ENCODE measurements around the gene COPS6.

COPS6 gene

DNA sequence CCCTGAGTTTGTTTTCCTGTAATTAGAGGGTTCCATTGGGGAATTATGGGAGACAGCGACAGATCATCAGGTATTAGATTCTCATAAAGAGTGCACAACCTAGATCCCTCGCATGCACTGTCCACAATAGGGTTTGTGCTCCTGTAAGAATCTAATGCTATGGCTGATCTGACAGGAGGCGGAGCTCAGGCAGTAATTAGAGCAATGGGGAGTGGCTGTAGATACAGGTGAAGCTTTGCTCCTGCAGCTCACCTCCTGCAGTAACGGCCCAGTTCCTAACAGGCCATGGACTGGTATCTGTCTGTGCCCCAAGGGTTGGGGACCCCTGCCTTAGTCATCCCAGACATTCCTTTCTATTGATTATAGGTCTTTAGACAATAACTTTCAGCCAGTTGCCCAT is 40.1 kb upstream of the COPS6 start:
- no peak overlapping the region for H3K4me2 ChIP-seq (ENCODE audit: low read depth, low read length, poor library complexity, severe bottlenecking)
- no peaks in the 10 kb centered on the region for H3K36me3 ChIP-seq (ENCODE audit: low read length)
- no peak overlapping the region for H3K9ac ChIP-seq (ENCODE audit: low read length)
- H3K79me2 ChIP-seq (ENCODE audit: insufficient read depth, low read length) = peaks cover 7% of the 10 kb centered on the region; the same call in 1 of the 2 replicates
- H3K4me3 ChIP-seq (ENCODE audit: insufficient read depth, low read length, poor library complexity, severe bottlenecking) = no peak overlapping the region
- peaks cover 6% of the 10 kb centered on the region; the same call in 1 of the 2 replicates for H3F3A ChIP-seq (ENCODE audit: insufficient read depth)
- H3K27ac ChIP-seq (ENCODE audit: low read depth, low read length) = no peak overlapping the region
- H2AFZ ChIP-seq (ENCODE audit: low read depth, low read length, severe bottlenecking) = peak overlapping the region; percentile 97
- no peaks in the 10 kb centered on the region for H3K9me2 ChIP-seq (replicated peaks; ENCODE audit: insufficient read depth, low read length)
- TF ChIP-seq, protein P1, sequence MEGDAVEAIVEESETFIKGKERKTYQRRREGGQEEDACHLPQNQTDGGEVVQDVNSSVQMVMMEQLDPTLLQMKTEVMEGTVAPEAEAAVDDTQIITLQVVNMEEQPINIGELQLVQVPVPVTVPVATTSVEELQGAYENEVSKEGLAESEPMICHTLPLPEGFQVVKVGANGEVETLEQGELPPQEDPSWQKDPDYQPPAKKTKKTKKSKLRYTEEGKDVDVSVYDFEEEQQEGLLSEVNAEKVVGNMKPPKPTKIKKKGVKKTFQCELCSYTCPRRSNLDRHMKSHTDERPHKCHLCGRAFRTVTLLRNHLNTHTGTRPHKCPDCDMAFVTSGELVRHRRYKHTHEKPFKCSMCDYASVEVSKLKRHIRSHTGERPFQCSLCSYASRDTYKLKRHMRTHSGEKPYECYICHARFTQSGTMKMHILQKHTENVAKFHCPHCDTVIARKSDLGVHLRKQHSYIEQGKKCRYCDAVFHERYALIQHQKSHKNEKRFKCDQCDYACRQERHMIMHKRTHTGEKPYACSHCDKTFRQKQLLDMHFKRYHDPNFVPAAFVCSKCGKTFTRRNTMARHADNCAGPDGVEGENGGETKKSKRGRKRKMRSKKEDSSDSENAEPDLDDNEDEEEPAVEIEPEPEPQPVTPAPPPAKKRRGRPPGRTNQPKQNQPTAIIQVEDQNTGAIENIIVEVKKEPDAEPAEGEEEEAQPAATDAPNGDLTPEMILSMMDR (IDR thresholded peaks at IDR 0.05; ENCODE audit: insufficient read depth, low read length, poor library complexity, severe bottlenecking) = no peak
- TF ChIP-seq EZH2phosphoT487 (conservative IDR thresholded peaks at IDR 0.05; ENCODE audit: low read length) = no peak
- no peaks in the 10 kb centered on the region for H3K27me3 ChIP-seq (ENCODE audit: low read length)
- no peaks in the 10 kb centered on the region for H3K9me3 ChIP-seq (ENCODE audit: insufficient read depth, low read length)
- no peaks in the 10 kb centered on the region for H4K20me1 ChIP-seq (ENCODE audit: low read depth, low read length)

DNA sequence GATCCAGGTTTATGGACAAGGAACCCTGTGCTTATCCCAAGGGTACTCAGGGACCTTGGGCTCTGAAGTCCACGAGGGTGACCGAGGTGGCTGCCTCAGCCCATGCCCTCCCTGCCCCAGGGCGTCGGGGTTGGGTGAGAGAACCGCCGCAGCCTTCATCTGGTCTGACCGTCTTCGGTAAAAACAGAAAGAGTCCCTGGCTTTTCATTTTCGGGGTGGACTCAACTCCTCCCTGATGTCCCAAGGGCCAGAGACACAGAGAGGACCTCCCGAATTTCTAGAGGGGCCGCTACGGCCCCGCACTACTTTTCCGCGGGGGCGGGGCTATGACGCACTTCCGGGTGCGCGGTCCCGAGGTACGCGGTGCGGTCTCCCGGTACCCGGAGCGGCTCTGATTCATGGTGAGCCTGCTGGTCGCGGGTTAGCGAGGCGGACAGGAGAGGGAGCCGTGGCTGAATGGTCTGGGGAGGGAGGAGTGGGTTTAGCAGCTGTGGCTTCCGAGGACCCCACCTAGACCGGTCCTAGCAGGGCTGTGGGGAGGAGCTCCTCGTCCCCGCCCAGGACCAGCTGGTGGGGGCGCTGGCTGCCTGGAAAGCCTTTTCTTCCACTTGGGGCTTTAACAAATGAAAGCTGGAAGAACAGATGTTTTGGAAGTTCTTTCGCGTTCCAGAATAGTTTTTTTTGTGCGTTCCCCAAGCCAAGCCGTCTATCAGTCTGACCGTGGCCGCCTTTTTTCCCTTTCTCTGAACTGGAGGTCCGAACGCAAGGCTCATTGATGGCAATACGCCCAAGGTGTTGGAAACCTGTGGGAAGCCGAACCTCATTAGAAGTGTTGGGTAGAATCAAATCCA is 39.1 kb upstream of the COPS6 start, which contains the start of gene ZSCAN21:
ZSCAN21 (plus strand) TSS at position 334 of the 851 bp plus-strand sequence. CDS start 7,233 bp downstream, outside the sequence.
- Histone ChIP-seq H3K9ac (ENCODE audit: low read length) (peak within 1 kb of the TSS; percentile 76), H2AFZ (ENCODE audit: low read depth, low read length, severe bottlenecking) (peak within 1 kb of the TSS; percentile 97), H3K4me3 (ENCODE audit: insufficient read depth, low read length, poor library complexity, severe bottlenecking) (peak within 1 kb of the TSS; percentile 87), H3K9me3 (ENCODE audit: insufficient read depth, low read length) (no peaks in the 10 kb centered on the region), H3K79me2 (ENCODE audit: insufficient read depth, low read length) (peaks cover 7% of the 10 kb centered on the region; the same call in 1 of the 2 replicates), H3K27me3 (ENCODE audit: low read length) (no peaks in the 10 kb centered on the region), H3K36me3 (ENCODE audit: low read length) (no peaks in the 10 kb centered on the region), H4K20me1 (ENCODE audit: low read depth, low read length) (no peaks in the 10 kb centered on the region), H3K9me2 (replicated peaks; ENCODE audit: insufficient read depth, low read length) (no peaks in the 10 kb centered on the region), H3K27ac (ENCODE audit: low read depth, low read length) (peak within 1 kb of the TSS; percentile 21), H3K4me2 (ENCODE audit: low read depth, low read length, poor library complexity, severe bottlenecking) (peak within 1 kb of the TSS; percentile 77), H3F3A (ENCODE audit: insufficient read depth) (peaks cover 6% of the 10 kb centered on the region; the same call in 1 of the 2 replicates)
- TF ChIP-seq, protein P1 (IDR thresholded peaks at IDR 0.05; ENCODE audit: insufficient read depth, low read length, poor library complexity, severe bottlenecking) = peak; percentile 23
- TF ChIP-seq EZH2phosphoT487 (conservative IDR thresholded peaks at IDR 0.05; ENCODE audit: low read length) = no peak

- TF ChIP-seq, protein P1 (IDR thresholded peaks at IDR 0.05; ENCODE audit: insufficient read depth, low read length, poor library complexity, severe bottlenecking) = no peak
- TF ChIP-seq EZH2phosphoT487 (conservative IDR thresholded peaks at IDR 0.05; ENCODE audit: low read length) = no peak
- H3K4me3 ChIP-seq (ENCODE audit: insufficient read depth, low read length, poor library complexity, severe bottlenecking) = no peak overlapping the region
- no peaks in the 10 kb centered on the region for H3K27me3 ChIP-seq (ENCODE audit: low read length)
- H3K9ac ChIP-seq (ENCODE audit: low read length) = no peak overlapping the region
- peaks cover 7% of the 10 kb centered on the region; the same call in 1 of the 2 replicates for H3K79me2 ChIP-seq (ENCODE audit: insufficient read depth, low read length)
- peaks cover 6% of the 10 kb centered on the region; the same call in 1 of the 2 replicates for H3F3A ChIP-seq (ENCODE audit: insufficient read depth)
- H3K4me2 ChIP-seq (ENCODE audit: low read depth, low read length, poor library complexity, severe bottlenecking) = no peak overlapping the region
- H2AFZ ChIP-seq (ENCODE audit: low read depth, low read length, severe bottlenecking) = no peak overlapping the region
- H3K9me2 ChIP-seq (replicated peaks; ENCODE audit: insufficient read depth, low read length) = no peaks in the 10 kb centered on the region
- H3K27ac ChIP-seq (ENCODE audit: low read depth, low read length) = no peak overlapping the region
- H3K36me3 ChIP-seq (ENCODE audit: low read length) = no peaks in the 10 kb centered on the region
- no peaks in the 10 kb centered on the region for H4K20me1 ChIP-seq (ENCODE audit: low read depth, low read length)
- no peaks in the 10 kb centered on the region for H3K9me3 ChIP-seq (ENCODE audit: insufficient read depth, low read length)
These were observed 37.2 kb upstream of the COPS6 start for GRCh38 chr7:100051611-100052010.

All from SU-DHL-6 (cell line).